Measurements from ENCODE around the gene ZNF280A.

ZNF280A gene

DNA sequence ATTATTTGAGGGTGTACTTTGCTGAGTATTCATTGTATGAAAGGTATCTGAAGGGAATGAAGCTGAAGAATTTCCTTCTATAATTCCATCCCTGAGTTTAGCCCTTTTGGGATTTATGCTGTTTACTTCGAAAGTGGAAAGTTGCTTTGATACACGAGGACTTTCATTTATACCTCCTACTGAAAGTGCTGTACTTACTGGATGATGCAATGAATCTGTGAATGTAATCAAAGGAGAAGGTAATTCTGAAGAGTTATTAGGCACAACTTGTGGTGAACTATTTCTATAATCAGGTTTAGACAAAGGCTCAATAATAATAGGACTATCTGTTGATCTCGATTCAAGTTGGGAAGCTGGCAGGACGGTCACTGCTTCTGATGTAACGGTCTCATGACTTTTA, 31.3 kb downstream of the ZNF280A start:
- DNase-seq (ENCODE audit: low read depth), result no peak
- TF ChIP-seq, protein P1, sequence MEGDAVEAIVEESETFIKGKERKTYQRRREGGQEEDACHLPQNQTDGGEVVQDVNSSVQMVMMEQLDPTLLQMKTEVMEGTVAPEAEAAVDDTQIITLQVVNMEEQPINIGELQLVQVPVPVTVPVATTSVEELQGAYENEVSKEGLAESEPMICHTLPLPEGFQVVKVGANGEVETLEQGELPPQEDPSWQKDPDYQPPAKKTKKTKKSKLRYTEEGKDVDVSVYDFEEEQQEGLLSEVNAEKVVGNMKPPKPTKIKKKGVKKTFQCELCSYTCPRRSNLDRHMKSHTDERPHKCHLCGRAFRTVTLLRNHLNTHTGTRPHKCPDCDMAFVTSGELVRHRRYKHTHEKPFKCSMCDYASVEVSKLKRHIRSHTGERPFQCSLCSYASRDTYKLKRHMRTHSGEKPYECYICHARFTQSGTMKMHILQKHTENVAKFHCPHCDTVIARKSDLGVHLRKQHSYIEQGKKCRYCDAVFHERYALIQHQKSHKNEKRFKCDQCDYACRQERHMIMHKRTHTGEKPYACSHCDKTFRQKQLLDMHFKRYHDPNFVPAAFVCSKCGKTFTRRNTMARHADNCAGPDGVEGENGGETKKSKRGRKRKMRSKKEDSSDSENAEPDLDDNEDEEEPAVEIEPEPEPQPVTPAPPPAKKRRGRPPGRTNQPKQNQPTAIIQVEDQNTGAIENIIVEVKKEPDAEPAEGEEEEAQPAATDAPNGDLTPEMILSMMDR (conservative IDR thresholded peaks at IDR 0.05; ENCODE audit: low read depth, low read length), result no peak
- no peak overlapping the region for H3K4me3 ChIP-seq (ENCODE audit: low read depth, low read length)

DNA sequence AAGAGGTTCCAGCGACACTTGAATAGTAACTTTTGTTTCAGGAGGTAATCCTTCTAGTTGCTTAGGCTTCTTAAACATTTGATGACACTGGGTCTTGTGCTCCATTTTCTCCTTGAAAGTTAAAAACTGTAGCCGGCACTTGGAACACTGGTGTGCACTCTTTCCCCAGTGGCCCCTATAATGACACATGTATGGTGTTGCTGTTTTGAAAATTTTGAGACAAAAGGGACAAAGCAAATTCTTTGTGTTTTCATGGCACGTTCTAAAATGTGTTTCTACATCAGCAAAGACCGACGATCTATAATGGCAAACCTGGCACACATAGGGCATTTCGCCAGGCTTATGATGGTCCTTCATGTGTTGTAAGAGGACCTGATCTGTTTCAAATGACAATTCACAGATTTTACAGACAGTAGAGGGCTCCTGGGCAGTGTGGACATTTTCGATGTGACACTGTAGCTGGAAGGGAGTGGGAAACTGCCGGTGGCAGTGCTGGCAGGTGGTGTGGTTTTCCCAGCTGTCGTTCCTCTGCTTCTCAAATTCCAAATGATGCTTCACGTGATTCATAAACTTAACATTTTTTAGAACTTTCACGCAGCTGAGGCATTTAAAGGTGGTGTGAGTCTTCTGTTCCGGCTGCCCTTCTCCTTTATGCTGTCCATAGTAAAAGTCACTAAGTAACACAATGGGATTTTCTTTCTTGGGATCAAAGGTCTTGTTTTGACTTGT, 32.0 kb downstream of the ZNF280A start:
- DNase-seq (ENCODE audit: low read depth), result no peak
- no peak overlapping the region for H3K4me3 ChIP-seq (ENCODE audit: low read depth, low read length)
- TF ChIP-seq, protein P1 (conservative IDR thresholded peaks at IDR 0.05; ENCODE audit: low read depth, low read length), result no peak

DNA sequence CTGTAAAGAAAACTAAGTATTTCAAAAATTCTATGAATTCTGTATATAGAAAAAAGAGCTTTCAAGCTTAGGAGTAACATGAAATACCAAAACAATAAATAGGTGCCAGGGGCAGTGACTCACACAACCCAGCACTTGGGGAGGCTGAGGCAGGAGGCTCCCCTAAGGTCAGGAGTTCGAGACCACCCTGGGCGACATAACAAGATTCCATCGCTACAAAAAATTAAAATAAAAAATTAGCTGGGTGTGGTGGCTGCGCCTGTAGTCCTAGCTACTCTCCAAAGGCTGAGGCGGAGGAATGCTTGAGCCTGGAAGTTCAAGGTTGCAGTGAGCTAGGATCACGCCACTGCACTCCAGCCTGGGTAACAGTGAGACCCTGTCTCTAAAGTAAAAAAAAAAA, 33.0 kb downstream of the ZNF280A start:
- TF ChIP-seq, protein P1 (conservative IDR thresholded peaks at IDR 0.05; ENCODE audit: low read depth, low read length), result no peak
- no peak for DNase-seq (ENCODE audit: low read depth)
- no peak overlapping the region for H3K4me3 ChIP-seq (ENCODE audit: low read depth, low read length)

DNA sequence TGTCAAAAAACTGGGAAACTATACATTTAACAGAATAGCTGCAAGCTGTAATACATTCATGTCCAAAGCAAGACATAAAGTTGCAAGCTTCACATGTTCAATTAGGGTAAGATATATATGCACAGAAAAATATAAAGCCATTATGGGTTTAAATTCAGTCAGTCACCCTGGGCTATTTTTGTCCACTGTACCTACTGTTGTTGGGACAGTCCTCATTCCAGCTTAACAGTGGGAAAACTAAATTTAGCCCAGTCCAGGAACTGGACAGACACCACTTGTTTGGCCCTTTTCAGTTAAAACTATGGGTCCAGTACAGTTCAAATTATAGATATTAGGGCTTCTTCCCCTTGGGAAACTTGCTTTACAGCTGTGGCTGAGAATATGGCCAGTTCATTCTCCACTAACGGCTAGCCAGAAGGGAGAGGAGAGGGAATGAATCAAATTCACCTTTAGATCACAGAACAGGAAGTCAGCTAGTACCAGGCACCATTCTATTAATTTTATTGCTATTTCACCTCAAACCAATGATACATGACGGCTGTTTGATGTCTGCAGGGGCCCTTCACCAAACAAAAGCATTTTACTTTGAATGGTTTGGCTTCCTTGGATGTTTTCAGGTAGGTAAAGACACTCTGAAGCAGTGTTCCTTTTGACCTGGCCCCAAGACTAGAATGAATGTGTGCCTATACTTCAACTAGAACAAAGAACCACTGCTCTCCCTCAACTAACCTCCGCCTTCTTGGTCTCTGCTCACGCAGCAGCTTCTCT, 33.8 kb downstream of the ZNF280A start:
- DNase-seq (ENCODE audit: low read depth), result no peak
- TF ChIP-seq, protein P1 (conservative IDR thresholded peaks at IDR 0.05; ENCODE audit: low read depth, low read length), result no peak
- H3K4me3 ChIP-seq (ENCODE audit: low read depth, low read length), result no peak overlapping the region

DNA sequence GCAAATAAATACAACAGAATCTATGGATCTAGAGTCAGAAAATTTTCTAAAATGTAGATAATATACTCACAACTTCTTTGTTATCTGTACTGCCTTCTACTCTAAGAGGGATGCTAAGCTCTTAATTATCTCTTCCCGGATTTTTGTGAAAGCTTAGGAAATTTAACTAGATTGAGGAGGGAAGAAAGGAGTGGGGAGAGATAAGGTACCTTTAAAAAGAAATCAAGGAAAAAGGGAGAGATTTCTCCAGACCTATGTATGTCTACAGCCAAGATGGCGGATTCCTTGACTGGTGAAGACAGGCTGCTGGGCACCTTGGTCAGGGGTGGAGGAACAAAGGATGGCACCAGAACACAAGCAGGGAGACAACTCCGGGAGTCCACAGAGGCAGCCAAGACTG, 34.5 kb downstream of the ZNF280A start:
- TF ChIP-seq, protein P1 (conservative IDR thresholded peaks at IDR 0.05; ENCODE audit: low read depth, low read length), result no peak
- no peak overlapping the region for H3K4me3 ChIP-seq (ENCODE audit: low read depth, low read length)
- DNase-seq (ENCODE audit: low read depth), result no peak

DNA sequence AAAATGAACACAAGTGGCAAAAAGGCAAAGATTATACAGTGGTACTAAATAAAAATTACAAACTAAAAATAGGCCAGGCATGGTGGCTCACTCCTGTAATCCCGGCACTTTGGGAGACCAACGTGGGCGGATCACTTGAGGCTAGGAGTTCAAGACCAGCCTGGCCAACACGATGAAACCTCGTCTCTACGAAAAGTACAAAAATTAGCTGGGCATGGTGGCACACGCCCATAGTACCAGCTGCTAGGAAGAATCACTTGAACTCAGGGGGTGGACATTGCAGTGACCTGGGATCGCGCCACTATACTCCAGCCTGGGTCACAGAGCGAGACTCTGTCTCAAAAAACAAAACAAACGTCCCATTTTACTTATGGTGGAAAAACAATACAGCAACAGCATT, 36.0 kb downstream of the ZNF280A start:
- no peak for DNase-seq (ENCODE audit: low read depth)
- H3K4me3 ChIP-seq (ENCODE audit: low read depth, low read length), result no peak overlapping the region
- TF ChIP-seq, protein P1 (conservative IDR thresholded peaks at IDR 0.05; ENCODE audit: low read depth, low read length), result no peak
